ENCODE measurements around the gene SASH3.

Gene SASH3

DNA sequence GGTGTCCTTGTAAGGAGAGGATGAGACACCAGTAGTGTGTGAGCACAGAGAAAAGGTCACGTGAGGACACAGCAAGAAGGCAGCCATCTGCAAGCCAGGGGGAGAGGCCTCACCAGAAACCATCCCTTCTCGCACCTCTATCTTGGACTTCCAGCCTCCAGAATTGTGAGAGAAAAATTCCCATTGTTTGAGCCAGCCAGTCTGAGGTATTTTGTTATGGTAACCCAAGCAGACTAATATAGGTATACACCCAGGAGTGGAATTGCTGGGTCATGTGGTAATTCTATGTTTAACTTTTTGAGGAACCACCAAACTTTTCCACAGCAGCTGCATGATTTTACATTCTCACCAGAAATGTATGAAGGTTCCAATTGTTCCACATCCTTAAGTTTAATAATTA is 38.4 kb downstream of the SASH3 start:
- DNase-seq = no peak

DNA sequence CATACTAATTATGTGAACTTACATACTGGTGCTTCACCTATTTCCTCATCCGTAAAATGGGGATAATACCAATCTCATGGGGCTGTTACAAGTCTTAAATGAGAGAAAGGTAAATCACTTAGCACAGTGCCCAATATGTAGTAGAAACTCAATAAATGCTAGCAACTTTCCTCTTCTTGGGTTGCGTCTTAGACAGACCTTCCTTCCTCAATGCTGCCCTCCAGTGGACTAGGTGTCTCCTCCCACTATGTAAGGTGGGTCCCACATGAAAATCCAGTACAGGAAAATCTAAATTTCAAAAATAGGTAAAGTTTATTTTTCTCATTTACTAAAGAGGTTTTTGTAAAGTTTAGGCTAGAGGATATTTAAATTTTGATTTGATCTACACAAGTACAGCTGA is 43.4 kb downstream of the SASH3 start:
- DNase-seq = peak; percentile 17

DNA sequence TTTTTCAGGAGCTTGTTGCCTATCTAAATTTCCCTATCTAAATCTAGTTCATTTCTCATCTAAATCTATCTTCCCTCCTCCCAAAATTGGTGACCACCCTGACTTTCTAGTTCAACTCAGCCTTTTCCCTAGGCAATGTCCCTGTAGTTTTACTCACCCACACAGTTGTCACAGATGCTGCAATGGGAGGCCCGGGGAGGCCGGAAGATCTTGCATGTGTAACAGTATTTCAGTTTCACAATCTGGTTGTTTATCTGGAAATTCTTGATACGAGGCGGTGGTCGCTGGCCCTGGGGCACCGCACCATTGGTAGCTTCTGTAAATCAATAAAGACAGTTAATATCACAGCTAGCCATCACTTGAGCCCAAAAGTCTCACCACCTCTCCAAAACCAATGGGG is 43.8 kb downstream of the SASH3 start:
- no peak for DNase-seq

DNA sequence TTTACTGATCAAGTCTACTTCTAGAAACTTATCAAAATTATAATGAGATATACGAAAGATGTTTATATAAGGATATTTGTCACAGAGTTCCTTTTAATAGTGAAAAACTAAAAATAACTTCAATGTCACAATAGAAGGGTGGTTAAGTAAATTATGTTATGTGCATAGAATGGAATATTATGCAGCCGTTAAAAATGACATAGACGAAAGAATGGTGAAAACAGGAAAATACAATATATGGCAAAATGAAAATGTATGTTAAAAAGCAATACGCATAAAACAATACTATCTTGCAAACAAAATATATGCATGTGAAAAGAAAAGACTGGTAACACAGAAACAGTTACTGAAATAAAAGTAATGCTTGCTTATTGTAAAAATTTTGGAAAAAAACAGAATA is 44.9 kb downstream of the SASH3 start:
- DNase-seq = no peak

DNA sequence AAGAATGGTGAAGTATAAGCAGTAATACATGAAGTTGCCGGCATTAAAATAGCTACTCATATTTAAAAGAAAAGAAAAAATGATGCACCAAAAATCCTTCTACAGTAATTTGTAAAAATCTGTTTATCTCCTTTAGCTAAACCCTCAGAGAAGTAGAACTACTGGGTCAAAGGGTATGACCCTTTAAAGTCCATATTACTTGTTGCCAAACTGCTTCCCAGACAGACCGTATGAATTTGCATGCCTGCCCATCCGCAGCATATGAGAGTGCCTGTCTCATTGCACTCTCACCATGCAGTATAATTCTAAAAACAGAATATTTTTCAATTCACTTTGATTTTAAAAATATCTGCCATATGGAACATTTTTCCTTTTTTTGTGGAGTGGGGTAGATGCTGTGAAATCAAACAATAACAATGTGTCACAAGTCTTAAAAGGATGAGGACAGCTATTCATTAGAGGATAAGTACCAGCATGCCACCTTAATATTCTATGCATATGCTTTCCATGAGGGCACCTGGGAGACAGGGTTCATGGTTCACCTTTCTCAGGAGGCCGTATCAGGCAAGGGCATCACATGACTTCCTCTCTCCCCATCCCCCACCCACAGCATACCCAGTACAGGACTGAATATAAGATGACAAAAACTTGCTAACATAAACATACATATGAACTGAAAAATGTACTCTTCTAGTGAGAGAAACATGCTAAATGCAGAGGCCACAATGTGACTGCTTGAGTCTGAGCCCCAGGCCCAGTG is 46.2 kb downstream of the SASH3 start:
- DNase-seq = no peak

DNA sequence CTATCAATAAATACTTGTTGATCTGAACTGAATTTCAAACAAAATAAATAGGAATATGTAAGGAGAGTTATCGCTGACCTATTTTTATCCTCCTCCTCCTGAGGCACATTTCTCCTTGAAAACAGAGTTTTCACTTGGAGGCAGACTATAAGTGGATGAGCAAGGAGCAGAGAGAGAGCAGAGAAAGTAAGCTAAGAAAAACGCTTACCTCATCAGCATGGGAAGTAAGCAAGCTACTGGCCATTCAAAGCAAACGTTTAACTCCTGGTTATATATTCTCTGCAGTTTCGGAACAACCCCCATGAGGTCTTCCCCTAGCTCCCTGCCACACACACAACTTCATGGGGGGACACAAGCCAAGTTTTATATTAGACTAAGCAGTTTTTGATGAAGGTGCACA is 50.7 kb downstream of the SASH3 start:
- no peak for DNase-seq

DNA sequence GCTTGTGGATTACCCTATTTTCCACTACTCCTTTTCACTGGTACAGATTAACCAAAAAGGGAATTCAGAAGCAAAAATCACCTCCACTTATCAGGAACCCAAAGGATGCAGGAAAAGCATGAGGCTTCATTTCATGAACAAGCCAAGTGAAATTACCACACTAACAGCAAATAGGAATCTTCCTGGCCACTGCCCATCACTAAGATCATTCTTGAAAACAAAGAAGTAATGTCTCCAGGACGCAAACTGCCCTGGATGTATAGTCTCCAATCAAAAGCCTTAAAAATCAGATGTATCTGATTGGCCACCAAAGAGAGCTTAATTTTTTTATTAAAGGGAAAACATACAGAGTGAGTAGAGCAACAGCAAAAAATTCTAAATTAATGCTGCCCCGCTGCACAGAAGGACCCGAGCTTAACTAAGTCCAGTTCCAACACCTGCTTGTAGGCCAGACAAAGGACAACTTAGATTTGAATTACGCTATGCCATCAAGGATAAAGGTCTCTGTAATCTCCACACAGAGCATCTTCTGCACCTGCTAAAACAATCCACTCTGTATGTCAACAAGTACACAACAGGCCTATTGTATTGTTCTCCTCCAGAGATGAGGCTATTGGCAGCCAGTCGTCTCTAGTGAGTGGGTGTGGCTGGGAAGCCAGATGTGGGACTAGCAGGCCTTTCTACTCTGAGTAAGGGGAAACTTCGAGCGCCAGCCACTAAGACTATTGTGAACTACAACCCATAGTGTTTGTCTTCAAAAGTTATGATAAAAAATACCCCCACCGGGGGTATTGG is 51.5 kb downstream of the SASH3 start:
- no peak for DNase-seq

DNA sequence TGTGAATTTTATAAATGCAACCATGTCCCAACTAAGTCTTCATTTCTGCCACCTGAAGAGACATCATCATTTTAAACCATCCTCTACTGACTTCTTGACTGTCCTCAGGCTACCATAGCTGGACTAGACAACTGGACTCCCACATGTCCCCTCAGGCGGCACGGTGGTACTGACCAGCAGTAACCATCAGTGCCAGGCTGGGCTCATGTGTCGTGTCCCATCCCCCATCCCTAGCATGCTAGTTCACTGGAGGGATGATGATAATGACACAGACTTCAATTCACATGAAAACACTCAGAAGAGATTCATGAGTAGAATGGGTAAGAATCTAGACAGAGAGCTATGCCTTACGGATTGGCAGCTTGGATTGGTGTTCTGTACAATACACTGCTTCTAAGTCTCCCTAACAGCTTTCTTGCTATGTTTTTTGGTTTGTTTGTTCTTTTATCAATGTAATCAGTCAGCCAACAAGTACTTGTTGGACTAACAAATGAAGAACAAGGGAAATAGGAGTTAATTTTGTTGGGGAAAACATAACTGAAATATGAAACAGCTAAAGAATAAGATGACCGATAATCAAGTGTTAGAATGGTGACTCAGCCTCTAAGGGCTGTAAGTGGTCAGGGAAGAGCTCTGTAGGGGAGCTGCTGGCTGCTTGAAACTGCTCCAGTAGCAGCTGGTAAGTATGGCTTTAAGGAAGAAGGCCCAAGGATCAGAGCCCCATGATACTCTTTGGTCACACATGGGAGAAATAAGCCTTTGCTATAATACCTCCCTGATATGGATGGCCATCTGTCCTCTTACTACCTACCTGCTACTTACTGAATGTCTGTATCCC is 53.6 kb downstream of the SASH3 start:
- DNase-seq = peak; percentile 39

DNA sequence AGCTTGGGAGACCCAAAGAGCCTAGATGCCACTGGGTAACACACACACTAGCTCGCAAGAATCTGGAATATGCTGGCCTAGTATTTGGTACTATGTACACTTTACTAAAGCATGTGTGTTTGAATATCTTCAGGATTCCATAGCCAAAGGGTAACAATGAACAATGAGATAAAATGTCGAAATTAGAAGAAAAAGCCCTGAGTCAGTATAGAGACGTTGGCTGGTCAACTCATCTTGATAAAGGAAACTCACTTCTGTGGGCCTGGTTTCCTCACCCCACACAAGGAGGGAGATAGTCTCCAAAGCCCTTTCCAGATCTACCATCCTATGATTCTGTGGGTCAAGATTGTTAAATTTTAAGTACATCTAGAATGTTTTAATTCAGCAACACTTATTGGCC is 57.1 kb downstream of the SASH3 start:
- no peak for DNase-seq

DNA sequence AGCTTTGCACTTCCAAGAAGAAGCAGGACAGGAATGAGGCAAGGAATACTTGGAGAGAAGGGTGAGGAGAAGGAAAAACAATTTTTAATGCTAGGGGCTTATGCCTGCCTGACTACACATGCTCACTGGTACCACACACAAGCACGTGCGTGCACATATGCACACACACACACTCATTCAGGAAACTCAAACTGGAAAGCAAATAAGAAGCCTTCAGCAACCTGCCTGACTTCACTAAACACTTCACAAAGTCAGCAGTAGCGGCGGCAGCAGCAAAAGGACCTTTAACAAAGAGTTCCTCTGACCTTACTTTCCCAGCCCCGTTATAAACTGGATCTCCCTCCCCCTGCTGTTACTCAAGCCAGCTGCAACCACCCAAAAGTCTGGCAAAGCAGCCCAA is 60.6 kb downstream of the SASH3 start:
- DNase-seq = peak; percentile 9

DNA sequence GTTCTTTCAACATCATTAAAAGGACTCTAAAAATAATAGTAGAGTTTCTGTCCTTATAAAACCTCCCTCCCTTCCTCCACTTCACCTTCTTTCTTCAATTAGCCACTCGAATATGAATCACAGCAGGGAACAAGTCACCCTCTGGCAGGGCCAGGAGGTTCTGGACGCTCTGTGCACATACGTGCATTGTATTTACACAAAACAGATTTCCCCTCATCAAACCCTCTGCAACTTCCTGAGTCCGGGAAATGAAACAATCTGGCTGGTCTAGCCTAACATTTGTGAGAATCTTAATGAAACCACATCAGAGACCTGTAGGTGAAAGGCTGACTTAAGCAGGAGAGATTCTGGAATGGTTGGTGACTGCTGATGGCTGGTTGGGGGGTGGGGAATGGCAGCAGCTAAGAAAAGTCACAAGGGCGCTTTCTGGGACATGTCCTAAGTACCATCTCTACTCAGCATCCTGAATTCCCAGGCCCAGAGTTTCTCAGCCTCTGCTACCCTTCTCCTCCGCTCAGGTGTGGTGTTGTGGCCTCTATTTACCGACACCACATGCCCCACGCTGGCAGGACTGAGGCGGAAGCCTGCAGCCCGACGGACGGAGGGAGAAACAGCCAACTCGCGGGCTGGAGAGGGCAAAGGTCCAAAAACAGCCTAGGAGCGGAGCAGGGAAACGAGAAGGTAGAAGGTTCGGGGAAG is 62.9 kb downstream of the SASH3 start:
- peak; percentile 12 for DNase-seq

DNA sequence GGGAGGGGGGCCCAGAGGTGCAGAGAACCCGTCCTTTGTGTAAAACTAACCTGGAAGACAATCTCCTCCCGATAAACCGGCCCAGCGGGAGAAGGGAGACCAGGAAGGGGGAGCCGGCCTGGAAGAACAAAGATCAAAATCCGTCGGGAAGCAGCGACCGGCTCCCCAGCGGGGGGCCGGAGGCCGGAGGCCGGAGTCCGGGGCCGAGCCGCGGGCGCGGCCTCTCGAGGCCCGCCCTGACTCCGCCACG is 63.4 kb downstream of the SASH3 start:
- DNase-seq = no peak

DNA sequence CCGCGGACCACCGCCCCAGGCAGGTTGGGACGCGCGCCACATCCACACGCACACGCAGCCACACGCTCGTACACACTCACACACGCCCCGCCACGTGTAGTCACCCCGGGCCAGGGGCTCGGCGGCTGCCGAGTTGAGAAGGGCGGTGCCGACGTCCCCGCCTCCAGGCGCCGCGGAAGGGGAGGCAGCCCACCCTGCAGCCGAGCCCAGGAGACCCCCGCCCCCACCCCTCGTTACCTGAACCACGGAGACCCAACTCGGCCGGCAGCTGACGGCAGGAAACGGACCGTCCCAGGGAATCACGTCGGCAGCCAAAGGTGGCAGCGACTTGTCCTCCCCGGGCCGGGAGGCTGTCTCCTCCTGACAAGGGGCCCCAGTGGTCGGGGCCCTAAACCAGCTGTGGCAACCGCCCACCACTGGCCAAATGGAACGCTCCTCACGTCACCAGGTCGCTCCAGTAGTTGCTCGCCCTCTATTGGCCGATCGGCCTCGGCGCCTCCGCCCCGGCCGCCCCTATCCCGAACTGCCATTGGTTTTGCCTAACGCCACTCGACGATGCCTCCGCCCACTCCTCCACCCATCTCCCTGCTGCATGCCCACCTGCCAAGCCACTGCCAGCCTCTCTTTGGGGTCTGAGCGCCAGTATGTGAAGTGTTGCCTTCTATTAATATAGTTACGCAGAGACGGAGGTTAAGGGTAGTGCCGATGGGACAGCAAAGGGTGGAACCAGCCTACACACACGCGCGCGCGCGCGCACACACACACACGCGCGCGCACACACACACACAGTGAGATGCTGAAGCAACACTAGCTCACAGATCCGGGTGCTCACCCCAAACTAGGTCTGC is 63.9 kb downstream of the SASH3 start, which contains the start of gene ZDHHC9:
TSS of gene ZDHHC9 (minus strand) at position 428 of the 848 bp plus-strand sequence. CDS start 1,941 bp downstream, outside the sequence.
- peak; percentile 87 for DNase-seq
